Endodermal cell (in vitro differentiated cells): ENCODE measurements around the gene CACUL1. TPM values are rescaled to one million over a fixed set of nuclear protein-coding genes. Genes with fewer than 3 reads are reported as not detected.

Source experiments
- DNase-seq: peaks from one replicate; pipeline ENCODE4 v3.0.0-alpha.2; 2017
- H3K27ac ChIP-seq: 2 replicates; pipeline ENCODE4 v1.5.1; 2013; ENCODE audit warnings: mild to moderate bottlenecking, low read depth, low read length, moderate library complexity
- H3K27me3 ChIP-seq: 2 replicates; pipeline ENCODE4 v1.6.1; 2013; ENCODE audit warnings: mild to moderate bottlenecking, low read length, moderate library complexity; ENCODE audit not compliant: insufficient read depth, control insufficient read depth, poor library complexity, severe bottlenecking
- H3K36me3 ChIP-seq: 2 replicates; pipeline ENCODE4 v1.7.0; 2013; ENCODE audit warnings: mild to moderate bottlenecking, low read length, moderate library complexity; ENCODE audit not compliant: control insufficient read depth, insufficient read depth
- H3K4me1 ChIP-seq: one replicate; pipeline ENCODE4 v1.7.0; 2013; ENCODE audit warnings: low read length; ENCODE audit not compliant: control insufficient read depth, insufficient read depth
- H3K4me3 ChIP-seq: 2 replicates; pipeline ENCODE4 v1.5.1; 2013; ENCODE audit warnings: mild to moderate bottlenecking, low read length, moderate library complexity
- H3K9ac ChIP-seq: 2 replicates; pipeline ENCODE4 v1.6.1; 2013; ENCODE audit warnings: mild to moderate bottlenecking, low read length, moderate library complexity; ENCODE audit not compliant: poor library complexity, severe bottlenecking; ENCODE audit errors: extremely low read depth
- H3K9me3 ChIP-seq: 2 replicates; pipeline ENCODE4 v1.6.1; 2013; ENCODE audit warnings: mild to moderate bottlenecking, low read length, moderate library complexity; ENCODE audit not compliant: control insufficient read depth
- H3K27ac Mint-ChIP-seq: 2 replicates; pipeline ENCODE4 v1.8.0; 2020; ENCODE audit warnings: mixed read lengths
- H3K27me3 Mint-ChIP-seq: 2 replicates; pipeline ENCODE4 v1.8.0; 2021; ENCODE audit warnings: mild to moderate bottlenecking, mixed read lengths; ENCODE audit not compliant: insufficient read depth
- H3K36me3 Mint-ChIP-seq: 2 replicates; pipeline ENCODE4 v1.8.0; 2020; ENCODE audit warnings: low read depth, mixed read lengths
- H3K4me1 Mint-ChIP-seq: 2 replicates; pipeline ENCODE4 v1.8.0; 2020; ENCODE audit warnings: mixed read lengths
- H3K4me3 Mint-ChIP-seq: 2 replicates; pipeline ENCODE4 v1.8.0; 2020; ENCODE audit warnings: mild to moderate bottlenecking, moderate library complexity, mixed read lengths
- H3K9me3 Mint-ChIP-seq: 2 replicates; pipeline ENCODE4 v1.8.0; 2020; ENCODE audit warnings: mild to moderate bottlenecking, mixed read lengths
- WGBS, 2 experiments: methylation state at CpG; one replicate each; pipeline versions ENCODE4 v1.1.5 to v1.1.7; 2013; ENCODE audit warnings: missing lambda C conversion rate in 2 of 2, mixed read lengths in 1 of 2; ENCODE audit not compliant: insufficient coverage in 1 of 2, insufficient read length in 1 of 2; 5-methylcytosine and 5-hydroxymethylcytosine counted together
- total RNA-seq, 2 donors: library from RNA; stranded (reverse); fragmentation: NEBNext Ultra II Directional in 1 of 2; extraction: Animal tissue kit (Norgen Biotek cat#: 25700) in 1 of 2; gene quantifications; 2 replicates in 1 of 2; 3 replicates in 1 of 2; pipeline ENCODE4 v1.2.1, GENCODE V29; 2021
- TF ChIP-seq, protein P1 (sequence below): fragments of 200-600 bp; sonication (generic); conservative IDR thresholded peaks from 2 replicates; pipeline ENCODE4 v1.5.0; 2021; ENCODE audit warnings: antibody characterized with exemption, mild to moderate bottlenecking

CACUL1 gene
- total RNA-seq, 2 donors from 2014 or later, result 37.5 to 38.9 TPM

DNA sequence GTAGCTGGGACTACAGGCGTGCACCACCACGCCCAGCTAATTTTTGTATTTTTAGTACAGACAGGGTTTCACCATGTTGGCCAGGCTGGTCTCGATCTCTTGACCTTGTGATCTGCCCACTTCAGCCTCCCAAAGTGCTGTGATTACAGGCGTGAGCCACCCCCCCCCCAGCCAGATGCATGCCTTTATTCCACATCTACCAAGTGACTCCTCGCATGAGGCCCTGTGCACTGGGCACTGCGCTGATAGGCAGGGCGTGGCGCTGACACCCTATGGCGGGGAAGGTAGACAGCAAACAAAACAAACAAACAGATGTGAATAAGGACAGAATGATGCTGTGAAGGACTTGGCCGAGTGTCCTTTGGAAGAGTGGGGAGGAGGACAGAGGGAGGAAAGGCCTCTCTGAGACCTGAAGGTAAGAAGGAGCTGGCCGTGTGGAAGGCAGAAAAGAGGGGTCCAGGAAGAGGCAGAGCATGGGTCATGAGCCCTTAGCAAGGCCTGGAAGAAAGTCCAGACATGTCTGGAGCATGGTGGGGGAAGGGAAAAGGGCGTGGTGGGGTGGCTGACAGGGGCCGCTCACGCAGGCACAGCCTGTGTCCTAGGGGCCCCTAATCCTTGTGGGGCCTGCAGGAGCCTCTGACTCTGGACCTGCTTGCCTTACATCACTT lies 47.5 kb upstream of the CACUL1 start:
- no peak overlapping the region for H3K4me3 Mint-ChIP-seq
- 90 to 94% methylated on average over 11 to 14 of the region's 14 CpGs for WGBS, 2 experiments
- H3K4me1 ChIP-seq, result no peaks in the 10 kb centered on the region
- no peaks in the 10 kb centered on the region for H3K4me1 Mint-ChIP-seq
- H3K36me3 ChIP-seq, result no peaks in the 10 kb centered on the region
- H3K27ac Mint-ChIP-seq, result no peak overlapping the region
- no peaks in the 10 kb centered on the region for H3K36me3 Mint-ChIP-seq
- no peak overlapping the region for H3K27ac ChIP-seq
- no peak overlapping the region for H3K9ac ChIP-seq
- H3K27me3 ChIP-seq, result peaks cover 11% of the 10 kb centered on the region
- H3K27me3 Mint-ChIP-seq, result peaks cover 5% of the 10 kb centered on the region
- H3K9me3 Mint-ChIP-seq, result no peaks in the 10 kb centered on the region
- no peak for DNase-seq
- TF ChIP-seq, protein P1, sequence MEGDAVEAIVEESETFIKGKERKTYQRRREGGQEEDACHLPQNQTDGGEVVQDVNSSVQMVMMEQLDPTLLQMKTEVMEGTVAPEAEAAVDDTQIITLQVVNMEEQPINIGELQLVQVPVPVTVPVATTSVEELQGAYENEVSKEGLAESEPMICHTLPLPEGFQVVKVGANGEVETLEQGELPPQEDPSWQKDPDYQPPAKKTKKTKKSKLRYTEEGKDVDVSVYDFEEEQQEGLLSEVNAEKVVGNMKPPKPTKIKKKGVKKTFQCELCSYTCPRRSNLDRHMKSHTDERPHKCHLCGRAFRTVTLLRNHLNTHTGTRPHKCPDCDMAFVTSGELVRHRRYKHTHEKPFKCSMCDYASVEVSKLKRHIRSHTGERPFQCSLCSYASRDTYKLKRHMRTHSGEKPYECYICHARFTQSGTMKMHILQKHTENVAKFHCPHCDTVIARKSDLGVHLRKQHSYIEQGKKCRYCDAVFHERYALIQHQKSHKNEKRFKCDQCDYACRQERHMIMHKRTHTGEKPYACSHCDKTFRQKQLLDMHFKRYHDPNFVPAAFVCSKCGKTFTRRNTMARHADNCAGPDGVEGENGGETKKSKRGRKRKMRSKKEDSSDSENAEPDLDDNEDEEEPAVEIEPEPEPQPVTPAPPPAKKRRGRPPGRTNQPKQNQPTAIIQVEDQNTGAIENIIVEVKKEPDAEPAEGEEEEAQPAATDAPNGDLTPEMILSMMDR, result no peak
- no peaks in the 10 kb centered on the region for H3K9me3 ChIP-seq
- no peak overlapping the region for H3K4me3 ChIP-seq

DNA sequence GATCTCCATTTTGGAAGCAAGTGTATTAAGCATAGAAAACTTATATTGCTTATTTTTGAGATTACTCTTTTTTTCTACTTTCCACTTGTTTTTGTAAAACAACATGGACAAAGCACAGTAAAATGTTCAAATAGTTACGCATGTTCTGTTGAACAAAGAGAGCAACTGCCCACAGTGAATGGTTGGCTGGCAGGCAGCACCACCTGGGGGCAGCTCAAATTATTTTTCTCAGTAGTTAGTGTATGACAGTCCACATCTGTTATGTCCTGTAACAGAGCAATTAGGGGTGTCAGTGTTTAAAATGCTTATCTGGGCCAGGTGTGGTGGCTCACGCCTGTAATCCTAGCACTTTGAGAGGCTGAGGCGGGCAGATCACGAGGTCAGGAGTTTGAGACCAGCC lies 46.1 kb upstream of the CACUL1 start:
- Mint-ChIP-seq H3K4me1 (no peaks in the 10 kb centered on the region), H3K4me3 (no peak overlapping the region), H3K27ac (no peak overlapping the region), H3K36me3 (no peaks in the 10 kb centered on the region), H3K9me3 (peaks cover 7% of the 10 kb centered on the region), H3K27me3 (peaks cover 5% of the 10 kb centered on the region)
- Histone ChIP-seq H3K4me1 (no peaks in the 10 kb centered on the region), H3K36me3 (no peaks in the 10 kb centered on the region), H3K27ac (no peak overlapping the region), H3K4me3 (no peak overlapping the region), H3K9ac (no peak overlapping the region), H3K9me3 (no peaks in the 10 kb centered on the region), H3K27me3 (peaks cover 11% of the 10 kb centered on the region)
- 93 to 100% methylated on average over 4 of the region's 4 CpGs for WGBS, 2 experiments
- TF ChIP-seq, protein P1, result peak; percentile 58
- DNase-seq, result no peak

DNA sequence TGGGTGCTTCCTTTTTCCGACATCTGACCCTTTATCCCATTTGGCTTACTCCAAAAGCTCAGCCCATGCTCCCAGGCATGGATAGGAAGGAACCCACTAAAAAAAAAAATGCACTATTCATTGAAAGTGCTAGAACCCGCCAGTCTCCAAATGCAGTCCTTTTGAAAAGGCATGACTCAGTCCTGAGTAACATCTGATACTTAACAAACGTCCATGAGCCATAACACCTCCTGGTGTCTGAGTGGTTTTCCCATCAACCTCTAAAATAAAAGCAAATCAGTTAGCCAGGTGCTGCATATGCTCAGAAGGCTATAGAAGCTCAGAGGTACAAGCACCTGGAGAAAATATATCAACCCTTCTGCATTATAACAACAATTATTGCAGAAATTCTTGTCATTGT lies 45.0 kb upstream of the CACUL1 start:
- H3K27ac ChIP-seq, result no peak overlapping the region
- no peaks in the 10 kb centered on the region for H3K36me3 ChIP-seq
- no peaks in the 10 kb centered on the region for H3K9me3 ChIP-seq
- peaks cover 11% of the 10 kb centered on the region for H3K27me3 ChIP-seq
- Mint-ChIP-seq H3K27me3 (peaks cover 5% of the 10 kb centered on the region), H3K4me3 (no peak overlapping the region), H3K27ac (no peak overlapping the region), H3K9me3 (peaks cover 10% of the 10 kb centered on the region), H3K4me1 (no peaks in the 10 kb centered on the region), H3K36me3 (no peaks in the 10 kb centered on the region)
- TF ChIP-seq, protein P1, result no peak
- H3K4me1 ChIP-seq, result no peaks in the 10 kb centered on the region
- H3K9ac ChIP-seq, result no peak overlapping the region
- WGBS, 2 experiments, result 83% methylated on average over 2 to 3 of the region's 3 CpGs
- H3K4me3 ChIP-seq, result no peak overlapping the region
- no peak for DNase-seq
